HepG2 (cell line): Measurements from ENCODE around the gene SERHL2. TPM values are rescaled to one million over a fixed set of nuclear protein-coding genes. Genes with fewer than 3 reads are reported as not detected.

Experiments used
- DDIT3 ChIP-seq: sonication (generic); formaldehyde crosslinking; IDR thresholded peaks from 2 replicates; pipeline ENCODE4 v1.4.0; 2020; ENCODE audit warnings: mild to moderate bottlenecking, missing genetic modification reagents
- DPF2 ChIP-seq: sonication (generic); formaldehyde crosslinking; IDR thresholded peaks from 2 replicates; pipeline ENCODE4 v1.4.0; 2020; ENCODE audit warnings: mild to moderate bottlenecking, low read depth, missing genetic modification reagents, borderline replicate concordance
- DR1 ChIP-seq: sonication (generic); formaldehyde crosslinking; IDR thresholded peaks from 2 replicates; pipeline ENCODE4 v1.8.0; 2021; ENCODE audit warnings: mild to moderate bottlenecking, missing genetic modification reagents, inconsistent platforms
- ETV6 ChIP-seq: sonication (generic); formaldehyde crosslinking; conservative IDR thresholded peaks from 2 replicates; pipeline ENCODE4 v1.4.0; 2020; ENCODE audit warnings: missing genetic modification reagents
- FOSL1 ChIP-seq: sonication (generic); formaldehyde crosslinking; IDR thresholded peaks from 2 replicates; pipeline ENCODE4 v1.9.0; 2021; ENCODE audit warnings: missing genetic modification reagents, borderline replicate concordance
- FOXA3 ChIP-seq: IDR thresholded peaks from 2 replicates; pipeline ENCODE4 v1.6.1; 2016; ENCODE audit warnings: missing genetic modification reagents, missing compliant biosample characterization
- GABPA ChIP-seq, 2 experiments: IDR thresholded peaks; 2 replicates each; pipeline ENCODE4 v1.6.1; 2011 to 2016; ENCODE audit warnings: low read depth in 2 of 2, low read length in 1 of 2, missing biosample characterization in 1 of 2, missing genetic modification characterization in 1 of 2
- GATAD2A ChIP-seq: IDR thresholded peaks from 2 replicates; pipeline ENCODE4 v1.6.1; 2016
- HOXA9 ChIP-seq: sonication (generic); formaldehyde crosslinking; IDR thresholded peaks from 2 replicates; pipeline ENCODE4 v1.8.1; 2022; ENCODE audit warnings: missing genetic modification reagents, mild to moderate bottlenecking, moderate library complexity, borderline replicate concordance
- MAFG ChIP-seq: sonication (generic); formaldehyde crosslinking; IDR thresholded peaks from 2 replicates; pipeline ENCODE4 v1.5.1; 2020; ENCODE audit warnings: mild to moderate bottlenecking, missing genetic modification reagents
- NFRKB ChIP-seq: fragments of 450-650 bp; IDR thresholded peaks from 2 replicates; pipeline ENCODE4 v1.6.1; 2017
- SMAD3 ChIP-seq: sonication (generic); formaldehyde crosslinking; IDR thresholded peaks from 2 replicates; pipeline ENCODE4 v1.4.0; 2020; ENCODE audit warnings: missing genetic modification reagents
- ZBTB25 ChIP-seq: IDR thresholded peaks from 2 replicates; pipeline ENCODE4 v1.6.1; 2018; ENCODE audit warnings: missing genetic modification reagents
- ZBTB7A ChIP-seq: sonication (generic); formaldehyde crosslinking; IDR thresholded peaks from 2 replicates; pipeline ENCODE4 v1.8.0; 2022; ENCODE audit warnings: mild to moderate bottlenecking, missing genetic modification reagents
- ZFAT ChIP-seq: sonication (generic); formaldehyde crosslinking; conservative IDR thresholded peaks from 2 replicates; pipeline ENCODE4 v1.8.1; 2023; ENCODE audit warnings: missing genetic modification reagents, inconsistent platforms
- ZNF281 ChIP-seq: sonication (generic); formaldehyde crosslinking; IDR thresholded peaks from 2 replicates; pipeline ENCODE4 v1.4.0; 2020; ENCODE audit warnings: missing genetic modification reagents, borderline replicate concordance
- ZNF451 ChIP-seq: sonication (generic); formaldehyde crosslinking; IDR thresholded peaks from 2 replicates; pipeline ENCODE4 v1.5.0; 2020; ENCODE audit warnings: mild to moderate bottlenecking, missing genetic modification reagents
- ZNF83 ChIP-seq: sonication (generic); formaldehyde crosslinking; IDR thresholded peaks from 2 replicates; pipeline ENCODE4 v1.4.0; 2020; ENCODE audit warnings: missing genetic modification reagents, mild to moderate bottlenecking, borderline replicate concordance
- polyA plus RNA-seq, 8 experiments: library from polyadenylated mRNA; depleted of rRNA in 3 of 8; stranded (reverse) in 7 of 8; unstranded in 1 of 8; fragments of >200 nt; fragmentation: Illumina TruSeq in 4 of 8; extraction: Trizol in 4 of 8; gene quantifications; 2 replicates each; pipeline versions ENCODE4 v1.2.1 to v1.2.3, GENCODE V29; 2011 to 2016; ENCODE audit warnings: low read depth in 4 of 8, missing spikeins in 1 of 8, mixed read lengths in 1 of 8; ENCODE audit not compliant: insufficient read depth in 1 of 8
- total RNA-seq, 5 experiments: library from RNA; depleted of rRNA; stranded (reverse); fragments of >200 nt; fragmentation: Illumina TruSeq; extraction: Trizol; gene quantifications; 2 replicates each; pipeline ENCODE4 v1.2.3, GENCODE V29; 2016; ENCODE audit warnings: low read depth in 1 of 5
- TF ChIP-seq, protein P1 (sequence below): IDR thresholded peaks from 2 replicates; pipeline ENCODE4 v1.6.1; 2016; ENCODE audit warnings: missing genetic modification reagents, missing compliant biosample characterization
- TF ChIP-seq, protein P2 (sequence below): sonication (generic); formaldehyde crosslinking; IDR thresholded peaks from 2 replicates; pipeline ENCODE4 v1.9.0; 2021; ENCODE audit warnings: missing genetic modification reagents, mild to moderate bottlenecking, borderline replicate concordance

SERHL2 gene
- total and polyA plus RNA-seq, 2 of the 13 experiments (the other 11 are each of a cell fraction or from before 2014, with no cell fraction given): 1.0 to 1.8 TPM

GRCh38 chr22:42615092-42615859, 61.5 kb downstream of the SERHL2 start (continued):
- peak; percentile 95 for TF ChIP-seq SMAD3 (CRISPR knock-in tag)
- TF ChIP-seq DDIT3 (CRISPR knock-in tag): no peak; the same call in 1 of the 2 replicates
- TF ChIP-seq ZNF451 (CRISPR knock-in tag): no peak; the same call in 1 of the 2 replicates
- TF ChIP-seq NFRKB: no peak
- no peak for TF ChIP-seq MAFG (CRISPR knock-in tag)
- peak; percentile 98 for TF ChIP-seq HOXA9 (CRISPR knock-in tag)
- TF ChIP-seq ZBTB7A (CRISPR knock-in tag): peak; percentile 71; the same call in 1 of the 2 replicates
- TF ChIP-seq FOXA3: peak; percentile 80
- no peak for TF ChIP-seq ZNF281 (CRISPR knock-in tag)
- TF ChIP-seq, protein P1, sequence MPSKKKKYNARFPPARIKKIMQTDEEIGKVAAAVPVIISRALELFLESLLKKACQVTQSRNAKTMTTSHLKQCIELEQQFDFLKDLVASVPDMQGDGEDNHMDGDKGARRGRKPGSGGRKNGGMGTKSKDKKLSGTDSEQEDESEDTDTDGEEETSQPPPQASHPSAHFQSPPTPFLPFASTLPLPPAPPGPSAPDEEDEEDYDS (CRISPR knock-in tag): peak; percentile 100
- peak; percentile 95 for TF ChIP-seq ZBTB25 (CRISPR knock-in tag)
- TF ChIP-seq ETV6 (CRISPR knock-in tag): peak; percentile 86
- peak; percentile 82 for TF ChIP-seq GATAD2A (CRISPR knock-in tag)
- TF ChIP-seq DPF2 (CRISPR knock-in tag): no peak; the same call in 1 of the 2 replicates
- TF ChIP-seq GABPA (IDR thresholded peaks at IDR 0.05; ENCODE audit: low read depth, low read length): no peak
- peak; percentile 69 for TF ChIP-seq GABPA (CRISPR knock-in tag; IDR thresholded peaks at IDR 0.05; ENCODE audit: low read depth)
- peak; percentile 96 for TF ChIP-seq DR1 (CRISPR knock-in tag)
- TF ChIP-seq FOSL1 (CRISPR knock-in tag): 0 out of 2 replicates have a peak, but pooled peaks have one; percentile 10
- no peak; the same call in 1 of the 2 replicates for TF ChIP-seq ZFAT (CRISPR knock-in tag)
- no peak for TF ChIP-seq ZNF83 (CRISPR knock-in tag)
- TF ChIP-seq, protein P2, sequence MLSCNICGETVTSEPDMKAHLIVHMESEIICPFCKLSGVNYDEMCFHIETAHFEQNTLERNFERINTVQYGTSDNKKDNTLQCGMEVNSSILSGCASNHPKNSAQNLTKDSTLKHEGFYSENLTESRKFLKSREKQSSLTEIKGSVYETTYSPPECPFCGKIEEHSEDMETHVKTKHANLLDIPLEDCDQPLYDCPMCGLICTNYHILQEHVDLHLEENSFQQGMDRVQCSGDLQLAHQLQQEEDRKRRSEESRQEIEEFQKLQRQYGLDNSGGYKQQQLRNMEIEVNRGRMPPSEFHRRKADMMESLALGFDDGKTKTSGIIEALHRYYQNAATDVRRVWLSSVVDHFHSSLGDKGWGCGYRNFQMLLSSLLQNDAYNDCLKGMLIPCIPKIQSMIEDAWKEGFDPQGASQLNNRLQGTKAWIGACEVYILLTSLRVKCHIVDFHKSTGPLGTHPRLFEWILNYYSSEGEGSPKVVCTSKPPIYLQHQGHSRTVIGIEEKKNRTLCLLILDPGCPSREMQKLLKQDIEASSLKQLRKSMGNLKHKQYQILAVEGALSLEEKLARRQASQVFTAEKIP: no peak
